ENCODE measurements around the gene HPSE2. TPM values are rescaled to one million over a fixed set of nuclear protein-coding genes. Genes with fewer than 3 reads are reported as not detected.

The HPSE2 gene
- total RNA-seq, 1 donor, result 5.6 TPM

- no peak overlapping the region for H3K4me3 ChIP-seq (ENCODE audit: low read depth, low read length)
- no peak for DNase-seq (ENCODE audit: low read depth)
- TF ChIP-seq, protein P1, sequence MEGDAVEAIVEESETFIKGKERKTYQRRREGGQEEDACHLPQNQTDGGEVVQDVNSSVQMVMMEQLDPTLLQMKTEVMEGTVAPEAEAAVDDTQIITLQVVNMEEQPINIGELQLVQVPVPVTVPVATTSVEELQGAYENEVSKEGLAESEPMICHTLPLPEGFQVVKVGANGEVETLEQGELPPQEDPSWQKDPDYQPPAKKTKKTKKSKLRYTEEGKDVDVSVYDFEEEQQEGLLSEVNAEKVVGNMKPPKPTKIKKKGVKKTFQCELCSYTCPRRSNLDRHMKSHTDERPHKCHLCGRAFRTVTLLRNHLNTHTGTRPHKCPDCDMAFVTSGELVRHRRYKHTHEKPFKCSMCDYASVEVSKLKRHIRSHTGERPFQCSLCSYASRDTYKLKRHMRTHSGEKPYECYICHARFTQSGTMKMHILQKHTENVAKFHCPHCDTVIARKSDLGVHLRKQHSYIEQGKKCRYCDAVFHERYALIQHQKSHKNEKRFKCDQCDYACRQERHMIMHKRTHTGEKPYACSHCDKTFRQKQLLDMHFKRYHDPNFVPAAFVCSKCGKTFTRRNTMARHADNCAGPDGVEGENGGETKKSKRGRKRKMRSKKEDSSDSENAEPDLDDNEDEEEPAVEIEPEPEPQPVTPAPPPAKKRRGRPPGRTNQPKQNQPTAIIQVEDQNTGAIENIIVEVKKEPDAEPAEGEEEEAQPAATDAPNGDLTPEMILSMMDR (IDR thresholded peaks at IDR 0.05; ENCODE audit: insufficient read depth, low read depth, low read length), result no peak
Observed at GRCh38 chr10:98456686-98457482, 778.8 kb downstream of the HPSE2 start.

- DNase-seq (ENCODE audit: low read depth), result no peak
- TF ChIP-seq, protein P1 (IDR thresholded peaks at IDR 0.05; ENCODE audit: insufficient read depth, low read depth, low read length), result no peak
- H3K4me3 ChIP-seq (ENCODE audit: low read depth, low read length), result no peak overlapping the region
Observed at GRCh38 chr10:98456043-98456570, 779.5 kb downstream of the HPSE2 start.

- no peak overlapping the region for H3K4me3 ChIP-seq (ENCODE audit: low read depth, low read length)
- no peak for DNase-seq (ENCODE audit: low read depth)
- TF ChIP-seq, protein P1 (IDR thresholded peaks at IDR 0.05; ENCODE audit: insufficient read depth, low read depth, low read length), result no peak
Observed at GRCh38 chr10:98453729-98454128, 781.9 kb downstream of the HPSE2 start.

- DNase-seq (ENCODE audit: low read depth), result no peak
- TF ChIP-seq, protein P1 (IDR thresholded peaks at IDR 0.05; ENCODE audit: insufficient read depth, low read depth, low read length), result no peak
- H3K4me3 ChIP-seq (ENCODE audit: low read depth, low read length), result no peak overlapping the region
Observed at GRCh38 chr10:98450618-98451017, 785.0 kb downstream of the HPSE2 start.

GRCh38 chr10:98449287-98449686 is 786.4 kb downstream of the HPSE2 start:
- no peak overlapping the region for H3K4me3 ChIP-seq (ENCODE audit: low read depth, low read length)
- TF ChIP-seq, protein P1 (IDR thresholded peaks at IDR 0.05; ENCODE audit: insufficient read depth, low read depth, low read length), result no peak
- no peak for DNase-seq (ENCODE audit: low read depth)

DNA sequence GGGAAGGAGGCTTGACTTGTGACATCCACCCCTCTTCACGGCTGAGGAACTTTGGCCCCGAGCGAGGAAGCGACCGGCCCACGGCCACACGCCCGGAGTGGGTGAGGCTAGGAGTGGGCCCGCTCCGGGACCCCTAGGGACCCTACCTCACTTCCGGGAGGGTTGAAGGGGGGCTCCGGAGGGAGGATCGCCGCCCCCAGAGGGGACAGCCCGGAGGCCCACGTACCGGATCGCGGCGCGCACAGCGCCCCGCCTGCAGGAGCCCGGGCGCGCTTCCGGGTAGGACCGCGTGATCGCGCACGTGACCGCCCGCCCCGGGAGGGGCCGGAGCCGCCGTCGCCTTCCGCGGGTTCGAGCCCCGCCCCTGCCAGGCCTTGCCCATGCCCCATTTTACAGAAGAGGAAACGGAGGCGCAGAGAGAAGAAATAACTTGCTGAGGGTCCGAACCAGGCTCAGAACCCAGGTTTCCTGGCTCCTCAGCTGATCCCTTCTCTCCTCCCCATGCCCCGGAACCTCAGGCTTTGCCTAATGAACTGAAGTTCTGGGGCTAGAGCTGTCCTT is 788.9 kb downstream of the HPSE2 start, which contains the start of gene HPS1:
HPS1 (minus strand) TSS at position 275 of the 561 bp plus-strand sequence. CDS start 3,695 bp downstream, outside the sequence.
- H3K4me3 ChIP-seq (ENCODE audit: low read depth, low read length), result peak within 1 kb of the TSS; percentile 88
- peak; percentile 66 for DNase-seq (ENCODE audit: low read depth)
- TF ChIP-seq, protein P1 (IDR thresholded peaks at IDR 0.05; ENCODE audit: insufficient read depth, low read depth, low read length), result no peak
